SHP77 (cell line): ENCODE data around the gene S100A6.
A peak's percentile ranks its signal among the peaks of the same experiment; 100 is the strongest.
"Not testable (repeated sequence)": the region's sequence is repeated elsewhere in the genome, so short reads cannot be mapped to it uniquely, and the experiment has no call there.

Source experiments
- DNase-seq, 2 experiments: peaks; one replicate each; lab custom pipeline; 2025; lab: John Stamatoyannopoulos, UW

The S100A6 gene

GRCh38 chr1:153531638-153532037 is 4.2 kb downstream of the S100A6 start:
- no peak for DNase-seq

- no peak for DNase-seq
Measured at GRCh38 chr1:153527683-153528040, 8.1 kb downstream of the S100A6 start.

GRCh38 chr1:153527023-153527682 is 8.6 kb downstream of the S100A6 start:
- DNase-seq = no peak

- peak; percentile 64 to 73 for DNase-seq
Measured at GRCh38 chr1:153526132-153526543, 9.7 kb downstream of the S100A6 start.

GRCh38 chr1:153525088-153525728 is 10.6 kb downstream of the S100A6 start:
- DNase-seq = no peak

- not testable (repeated sequence) for DNase-seq
Measured at GRCh38 chr1:153522353-153523048, 13.3 kb downstream of the S100A6 start.

- not testable (repeated sequence) for DNase-seq
Measured at GRCh38 chr1:153521808-153522207, 14.0 kb downstream of the S100A6 start.

- no peak for DNase-seq
Measured at GRCh38 chr1:153520818-153521476, 14.8 kb downstream of the S100A6 start.

- DNase-seq = not testable (repeated sequence)
Measured at GRCh38 chr1:153520137-153520691, 15.6 kb downstream of the S100A6 start.

- DNase-seq = no peak
Measured at GRCh38 chr1:153519242-153519641, 16.5 kb downstream of the S100A6 start.

- peak in 1 of 2 experiments; percentile 30 for DNase-seq
Measured at GRCh38 chr1:153515504-153516394, 20.0 kb downstream of the S100A6 start.

- DNase-seq = no peak
Measured at GRCh38 chr1:153513666-153514065, 22.1 kb downstream of the S100A6 start.

GRCh38 chr1:153513023-153513422 is 22.8 kb downstream of the S100A6 start:
- peak; percentile 43 to 69 for DNase-seq

- DNase-seq = peak; percentile 93 to 95
Measured at GRCh38 chr1:153510984-153511410, 24.8 kb downstream of the S100A6 start.

GRCh38 chr1:153509729-153510354 is 25.9 kb downstream of the S100A6 start:
- DNase-seq = peak; percentile 76 to 85

GRCh38 chr1:153509036-153509435 is 26.8 kb downstream of the S100A6 start:
- no peak for DNase-seq

GRCh38 chr1:153507926-153508583 is 27.7 kb downstream of the S100A6 start:
- DNase-seq = no peak

- DNase-seq = no peak
Measured at GRCh38 chr1:153506831-153507413, 28.9 kb downstream of the S100A6 start.

GRCh38 chr1:153506386-153506785 is 29.4 kb downstream of the S100A6 start:
- DNase-seq = no peak

GRCh38 chr1:153505576-153505975 is 30.2 kb downstream of the S100A6 start:
- no peak for DNase-seq
